Panc1 (cell line): ENCODE results near the gene CAMK2A.

Experiments used
- POLR2AphosphoS5 ChIP-seq: IDR thresholded peaks from 2 replicates; pipeline ENCODE4 v1.6.1; 2012; ENCODE audit warnings: mild to moderate bottlenecking, low read depth, low read length, moderate library complexity
- SIN3A ChIP-seq: IDR thresholded peaks from 2 replicates; pipeline ENCODE4 v1.6.1; 2012; ENCODE audit warnings: low read depth, mild to moderate bottlenecking, low read length, moderate library complexity, borderline replicate concordance; ENCODE audit not compliant: insufficient read depth
- TF ChIP-seq, protein P1 (sequence below): fragments of 450-650 bp; IDR thresholded peaks from 2 replicates; pipeline ENCODE4 v1.5.1; 2017; ENCODE audit warnings: mild to moderate bottlenecking

DNA sequence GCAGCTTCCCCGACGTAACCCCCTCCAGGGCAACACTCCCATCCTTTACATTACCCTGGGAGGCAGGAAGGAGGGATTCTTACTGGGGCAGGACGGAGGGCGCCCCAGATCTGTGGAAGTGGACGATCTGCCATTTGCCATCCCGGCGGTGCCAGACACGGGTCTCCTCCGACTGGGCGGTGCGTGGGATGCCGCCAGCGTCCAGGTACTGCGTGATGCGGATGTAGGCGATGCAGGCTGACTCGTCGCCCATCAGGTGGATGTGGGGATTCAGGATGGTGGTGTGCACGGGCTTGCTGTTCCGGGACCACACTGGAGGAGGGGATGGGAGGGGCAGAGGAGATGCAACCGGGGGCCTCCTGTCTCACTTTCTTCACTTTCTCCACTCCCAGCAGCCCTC lies 66.7 kb downstream of the CAMK2A start:
- TF ChIP-seq, protein P1, sequence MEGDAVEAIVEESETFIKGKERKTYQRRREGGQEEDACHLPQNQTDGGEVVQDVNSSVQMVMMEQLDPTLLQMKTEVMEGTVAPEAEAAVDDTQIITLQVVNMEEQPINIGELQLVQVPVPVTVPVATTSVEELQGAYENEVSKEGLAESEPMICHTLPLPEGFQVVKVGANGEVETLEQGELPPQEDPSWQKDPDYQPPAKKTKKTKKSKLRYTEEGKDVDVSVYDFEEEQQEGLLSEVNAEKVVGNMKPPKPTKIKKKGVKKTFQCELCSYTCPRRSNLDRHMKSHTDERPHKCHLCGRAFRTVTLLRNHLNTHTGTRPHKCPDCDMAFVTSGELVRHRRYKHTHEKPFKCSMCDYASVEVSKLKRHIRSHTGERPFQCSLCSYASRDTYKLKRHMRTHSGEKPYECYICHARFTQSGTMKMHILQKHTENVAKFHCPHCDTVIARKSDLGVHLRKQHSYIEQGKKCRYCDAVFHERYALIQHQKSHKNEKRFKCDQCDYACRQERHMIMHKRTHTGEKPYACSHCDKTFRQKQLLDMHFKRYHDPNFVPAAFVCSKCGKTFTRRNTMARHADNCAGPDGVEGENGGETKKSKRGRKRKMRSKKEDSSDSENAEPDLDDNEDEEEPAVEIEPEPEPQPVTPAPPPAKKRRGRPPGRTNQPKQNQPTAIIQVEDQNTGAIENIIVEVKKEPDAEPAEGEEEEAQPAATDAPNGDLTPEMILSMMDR: no peak
- no peak for TF ChIP-seq SIN3A
- TF ChIP-seq POLR2AphosphoS5: no peak
